Activated naive CD4-positive, alpha-beta T cell treated with anti-CD3 and anti-CD28 coated beads, Interleukin-2, amount 50 U/mL, for 72 hours (primary cell): ENCODE measurements around the gene TRIM27. TPM values are rescaled to one million over a fixed set of nuclear protein-coding genes. Genes with fewer than 3 reads are reported as not detected.
"Not testable (repeated sequence)": the region's sequence is repeated elsewhere in the genome, so short reads cannot be mapped to it uniquely, and the experiment has no call there.

Experiments used
- ATAC-seq, 2 donors: fragments of 150-1000 bp; cut with Tn5 transposase; 2 replicates each; pipeline ENCODE4 v1.10.0; 2021; ENCODE audit warnings: mild to moderate bottlenecking in 2 of 2, moderate library complexity in 2 of 2
- DNase-seq, 2 donors: peaks; one replicate each; pipeline ENCODE4 v3.0.0; 2021 to 2022; ENCODE audit warnings: low spot score in 2 of 2
- H3K27ac Mint-ChIP-seq, 2 donors: one replicate each; pipeline ENCODE4 v1.8.0; 2022; ENCODE audit warnings: mild to moderate bottlenecking in 2 of 2, mixed read lengths in 2 of 2
- H3K36me3 Mint-ChIP-seq, 2 donors: one replicate each; pipeline ENCODE4 v1.8.0; 2022; ENCODE audit warnings: mixed read lengths in 2 of 2
- H3K9me3 Mint-ChIP-seq, 2 donors: one replicate each; pipeline ENCODE4 v1.8.0; 2022; ENCODE audit warnings: mixed read lengths in 2 of 2
- total RNA-seq, 2 donors: library from RNA; stranded (reverse); gene quantifications; one replicate each; pipeline ENCODE4 v1.2.3, GENCODE V29; 2022

TRIM27 gene
- total RNA-seq, 2 donors from 2014 or later, result 34.3 to 45.4 TPM

DNA sequence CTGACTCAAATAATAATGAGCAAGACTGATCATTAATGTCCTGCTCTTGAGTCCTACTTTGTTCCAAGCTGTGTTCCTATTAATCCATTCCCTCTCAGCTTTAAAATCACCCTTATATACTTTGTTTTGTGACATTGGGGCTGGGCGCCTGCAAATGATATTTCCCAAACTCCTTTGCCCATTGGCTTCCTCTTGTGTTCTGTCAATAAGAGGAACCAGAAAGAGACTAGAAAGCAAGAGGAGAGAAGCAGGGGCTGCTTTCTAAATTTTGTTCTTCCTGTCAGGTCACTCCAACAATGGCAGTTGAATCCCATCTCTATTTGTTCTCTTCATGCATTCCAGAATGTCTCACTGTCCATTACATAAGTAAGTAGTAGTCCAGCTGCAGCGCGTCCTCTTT is 21.6 kb upstream of the TRIM27 start:
- ATAC-seq (no peak), DNase-seq (no peak)
- Mint-ChIP-seq H3K9me3 (no peaks in the 10 kb centered on the region), H3K36me3 (no peaks in the 10 kb centered on the region), H3K27ac (peak overlapping the region in 1 of 2 donors; percentile 97)

DNA sequence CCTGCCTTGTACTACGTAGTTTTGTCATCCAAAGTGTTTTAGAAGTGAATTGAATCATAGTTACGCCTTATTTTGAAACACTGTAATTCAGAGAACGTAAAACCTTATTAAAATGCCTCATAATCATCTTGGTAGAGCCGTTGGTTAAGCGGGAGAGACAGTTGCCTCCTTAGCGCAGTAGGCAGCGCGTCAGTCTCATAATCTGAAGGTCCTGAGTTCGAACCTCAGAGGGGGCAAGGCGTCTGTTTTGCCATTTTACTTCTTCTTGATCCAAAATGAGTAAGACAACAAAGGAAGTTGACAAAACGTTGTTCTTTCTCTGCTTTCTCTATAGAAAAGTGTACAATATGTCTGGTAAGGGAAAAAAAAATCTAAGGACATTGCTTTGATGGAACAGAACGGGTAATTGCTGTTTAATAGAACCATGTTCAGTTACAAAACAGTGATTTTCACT is 20.7 kb upstream of the TRIM27 start:
- Mint-ChIP-seq H3K9me3 (no peaks in the 10 kb centered on the region), H3K27ac (peak overlapping the region; percentile 97 to 98), H3K36me3 (no peaks in the 10 kb centered on the region)
- ATAC-seq, result peak; percentile 27 to 40
- peak; percentile 63 to 76 for DNase-seq

DNA sequence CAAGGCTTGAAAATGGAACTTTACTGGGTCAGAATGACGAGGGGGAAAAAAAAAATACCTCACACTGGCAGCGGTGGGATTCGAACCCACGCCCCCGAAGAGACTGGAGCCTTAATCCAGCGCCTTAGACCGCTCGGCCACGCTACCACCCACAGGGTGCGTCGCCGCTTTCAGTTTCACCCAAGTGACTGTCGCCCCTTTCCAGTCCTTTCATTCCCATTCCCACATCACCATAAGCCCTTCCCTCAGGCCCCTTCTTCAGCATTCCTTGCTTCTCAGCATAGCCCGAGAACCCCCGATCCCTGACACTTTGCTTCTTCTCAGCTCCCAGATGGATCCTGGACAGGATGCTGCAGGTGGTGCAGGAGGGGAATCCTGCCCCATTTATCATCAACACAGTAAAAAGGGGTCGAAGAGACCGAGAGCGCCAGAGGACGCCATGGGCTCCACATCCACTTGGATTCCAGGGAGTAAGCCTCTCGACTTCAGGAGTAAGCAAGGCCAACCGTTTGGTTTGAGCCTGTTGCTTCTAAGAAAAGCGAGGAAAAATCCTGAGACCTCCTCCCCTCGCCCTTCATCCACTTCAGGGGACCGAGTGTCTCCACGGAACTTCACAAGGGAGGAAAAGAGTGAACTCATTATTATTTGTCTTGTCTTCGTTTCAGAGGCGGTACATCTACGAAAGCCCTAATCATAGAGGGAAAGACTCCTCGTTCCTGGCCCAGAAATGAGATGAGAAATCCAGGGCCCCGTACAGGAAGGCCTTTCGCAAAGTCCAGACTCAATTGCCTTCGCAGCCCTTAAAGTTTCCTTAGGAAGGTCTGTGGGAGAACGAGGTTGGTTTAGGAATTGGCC is 20.0 kb upstream of the TRIM27 start:
- ATAC-seq, result peak; percentile 20 to 29
- DNase-seq, result peak; percentile 77 to 81
- Mint-ChIP-seq H3K27ac (peak overlapping the region; percentile 97 to 98), H3K36me3 (no peaks in the 10 kb centered on the region), H3K9me3 (no peaks in the 10 kb centered on the region)

GRCh38 chr6:28943223-28943556 is 19.4 kb upstream of the TRIM27 start:
- Mint-ChIP-seq H3K36me3 (no peaks in the 10 kb centered on the region), H3K27ac (peak overlapping the region; percentile 27 to 97), H3K9me3 (no peaks in the 10 kb centered on the region)
- ATAC-seq (no peak), DNase-seq (no peak)

- Mint-ChIP-seq H3K36me3 (no peaks in the 10 kb centered on the region), H3K27ac (peak overlapping the region; percentile 99), H3K9me3 (no peaks in the 10 kb centered on the region)
- ATAC-seq (no peak), DNase-seq (no peak)
Observed at GRCh38 chr6:28941684-28942448, 18.1 kb upstream of the TRIM27 start.

- no peaks in the 10 kb centered on the region for H3K9me3 Mint-ChIP-seq
- ATAC-seq (peak; percentile 79 to 81), DNase-seq (peak; percentile 75 to 86)
- no peaks in the 10 kb centered on the region for H3K36me3 Mint-ChIP-seq
- peak overlapping the region; percentile 99 for H3K27ac Mint-ChIP-seq
Observed at GRCh38 chr6:28940858-28941683, 17.3 kb upstream of the TRIM27 start.

DNA sequence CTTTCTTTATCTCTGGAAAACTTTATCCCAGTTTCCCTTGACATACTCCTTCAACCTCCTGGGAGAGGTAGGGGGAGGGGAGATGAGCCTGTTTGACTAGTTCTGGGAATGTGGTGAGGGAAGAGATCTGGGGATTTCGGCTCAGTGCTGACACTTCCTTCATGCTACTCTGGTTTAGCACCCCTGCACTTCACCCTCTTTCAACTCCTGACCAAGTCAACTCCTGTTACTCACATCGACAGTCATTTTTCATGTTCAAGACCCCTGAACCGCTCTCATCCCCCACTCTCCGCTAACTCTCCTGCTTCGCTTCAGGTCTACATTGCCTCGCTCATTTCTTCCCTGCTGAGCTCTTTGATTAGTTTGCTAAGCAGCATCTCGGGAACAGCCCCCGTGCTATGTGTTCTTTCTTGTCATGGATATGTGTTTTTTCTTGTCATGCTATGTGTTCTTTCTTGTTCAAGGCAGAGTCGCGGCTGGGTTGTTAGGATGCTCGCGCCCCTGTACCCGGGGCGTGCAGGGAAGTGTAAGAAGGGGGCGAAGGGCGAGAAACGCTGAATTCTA is 16.6 kb upstream of the TRIM27 start:
- H3K9me3 Mint-ChIP-seq, result no peaks in the 10 kb centered on the region
- peak in 1 of 2 donors; percentile 63 for DNase-seq
- H3K27ac Mint-ChIP-seq, result peak overlapping the region; percentile 99
- ATAC-seq, result peak; percentile 19 to 46
- no peaks in the 10 kb centered on the region for H3K36me3 Mint-ChIP-seq

DNA sequence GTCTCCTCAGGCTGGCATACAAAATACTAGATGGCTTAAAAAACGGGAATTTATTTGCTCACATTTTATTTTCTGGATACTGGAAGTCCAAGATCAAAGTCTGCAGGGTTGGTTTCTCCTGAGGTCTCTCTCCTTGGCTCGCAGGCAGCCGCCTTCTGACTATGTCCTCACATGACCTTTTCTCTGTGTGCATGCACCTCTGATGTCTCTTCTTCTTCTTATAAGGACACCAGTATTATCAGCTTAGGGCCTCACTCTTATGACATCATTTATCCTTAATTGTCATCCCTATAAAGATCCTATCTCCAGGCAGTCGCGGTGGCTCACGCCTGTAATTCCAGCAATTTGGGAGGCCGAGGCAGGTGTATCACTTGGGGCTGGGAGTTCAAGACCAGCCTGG is 9.3 kb upstream of the TRIM27 start:
- no peaks in the 10 kb centered on the region for H3K9me3 Mint-ChIP-seq
- H3K27ac Mint-ChIP-seq, result no peak overlapping the region
- DNase-seq (no peak), ATAC-seq (no peak)
- no peaks in the 10 kb centered on the region for H3K36me3 Mint-ChIP-seq

- H3K36me3 Mint-ChIP-seq, result no peaks in the 10 kb centered on the region
- no peak for ATAC-seq
Observed at GRCh38 chr6:28929887-28930620, 6.3 kb upstream of the TRIM27 start.

GRCh38 chr6:28929339-28929738 is 5.6 kb upstream of the TRIM27 start:
- H3K27ac Mint-ChIP-seq, H3K9me3 Mint-ChIP-seq, H3K36me3 Mint-ChIP-seq, ATAC-seq, DNase-seq: not testable (repeated sequence)

More at GRCh38 chr6:28929887-28930620, 6.3 kb upstream of the TRIM27 start:
- no peak for DNase-seq
- H3K27ac Mint-ChIP-seq, result no peak overlapping the region
- H3K9me3 Mint-ChIP-seq, result no peaks in the 10 kb centered on the region

GRCh38 chr6:28927846-28928245 is 4.1 kb upstream of the TRIM27 start:
- Mint-ChIP-seq H3K36me3 (peaks cover under 1 to 10% of the 10 kb centered on the region in 2 donors), H3K9me3 (no peaks in the 10 kb centered on the region), H3K27ac (no peak overlapping the region)
- DNase-seq (no peak), ATAC-seq (no peak)

- Mint-ChIP-seq H3K9me3 (no peaks in the 10 kb centered on the region), H3K36me3 (peaks cover 39 to 51% of the 10 kb centered on the region in 2 donors), H3K27ac (peak overlapping the region; percentile 92 to 97)
- peak; percentile 33 to 61 for DNase-seq
- ATAC-seq, result peak; percentile 29 to 42
Observed at GRCh38 chr6:28922821-28923317, 916 bp downstream of the TRIM27 start.

GRCh38 chr6:28922004-28922820 is 1.6 kb downstream of the TRIM27 start:
- peak in 1 of 2 donors; percentile 52 for ATAC-seq
- DNase-seq, result no peak
- Mint-ChIP-seq H3K27ac (peak overlapping the region; percentile 92 to 97), H3K9me3 (no peaks in the 10 kb centered on the region), H3K36me3 (peaks cover 45 to 52% of the 10 kb centered on the region in 2 donors)

- no peak for ATAC-seq
- H3K27ac Mint-ChIP-seq, result peak overlapping the region in 1 of 2 donors; percentile 55
- H3K9me3 Mint-ChIP-seq, result no peaks in the 10 kb centered on the region
- peaks cover 52 to 54% of the 10 kb centered on the region in 2 donors for H3K36me3 Mint-ChIP-seq
- no peak for DNase-seq
Observed at GRCh38 chr6:28920281-28920680, 3.5 kb downstream of the TRIM27 start.

DNA sequence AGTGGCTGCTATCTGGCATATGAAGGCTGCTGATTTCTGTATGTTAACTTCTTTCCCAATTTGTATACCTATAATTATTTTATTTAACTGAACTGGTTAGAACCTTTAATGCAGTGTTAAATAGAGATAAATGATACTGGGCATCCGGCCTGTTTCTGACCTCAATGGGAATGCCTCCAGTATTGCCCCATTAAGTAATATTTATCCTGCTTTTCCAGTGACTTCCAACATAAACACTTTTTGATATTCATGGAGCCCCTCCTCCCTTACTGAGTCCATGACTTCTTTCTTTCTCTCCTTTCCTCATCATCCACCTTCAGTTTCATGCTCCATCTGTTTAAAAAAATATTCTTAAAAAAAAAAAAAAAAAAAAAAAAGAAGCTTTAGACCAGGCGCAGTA is 8.8 kb downstream of the TRIM27 start:
- DNase-seq (no peak), ATAC-seq (no peak)
- no peaks in the 10 kb centered on the region for H3K9me3 Mint-ChIP-seq
- peaks cover 18 to 44% of the 10 kb centered on the region in 2 donors for H3K36me3 Mint-ChIP-seq
- no peak overlapping the region for H3K27ac Mint-ChIP-seq
